Activated T-cell treated with anti-CD3 and anti-CD28 coated beads, Interleukin-2, amount 50 U/mL, for 48 hours (primary cell): ENCODE data around the gene CCL23.

Experiments used
- DNase-seq, 2 experiments: peaks; one replicate each; pipeline ENCODE4 v3.0.0-alpha.2; 2020

The CCL23 gene

GRCh38 chr17:35968520-35969054 is 49.2 kb downstream of the CCL23 start:
- no peak for DNase-seq

- DNase-seq = no peak
Observed at GRCh38 chr17:35965272-35965671, 52.5 kb downstream of the CCL23 start.

GRCh38 chr17:35963663-35964062 is 54.1 kb downstream of the CCL23 start:
- DNase-seq = no peak
